Neuronal stem cell (in vitro differentiated cells): ENCODE results near the gene ATP5PD.

ENCODE experiments used
- DNase-seq: peaks from one replicate; pipeline ENCODE4 v3.0.0-alpha.2; 2013; ENCODE audit warnings: low spot score
- H2AFZ ChIP-seq: one replicate; pipeline ENCODE4 v1.6.1; 2013; ENCODE audit warnings: mild to moderate bottlenecking, low read length, inconsistent platforms
- H2AK5ac ChIP-seq: 2 replicates; pipeline ENCODE4 v1.6.1; 2013; ENCODE audit warnings: low read depth, mild to moderate bottlenecking, inconsistent platforms, low read length, moderate library complexity, mixed read lengths
- H2BK120ac ChIP-seq: 2 replicates; pipeline ENCODE4 v1.6.1; 2013; ENCODE audit warnings: low read depth, mild to moderate bottlenecking, inconsistent platforms, low read length, moderate library complexity, mixed read lengths
- H2BK12ac ChIP-seq: one replicate; pipeline ENCODE4 v1.6.1; 2013; ENCODE audit warnings: low read length, inconsistent platforms
- H2BK15ac ChIP-seq: 2 replicates; pipeline ENCODE4 v1.6.1; 2013; ENCODE audit warnings: mild to moderate bottlenecking, low read length, inconsistent platforms, mixed read lengths
- H2BK5ac ChIP-seq: one replicate; pipeline ENCODE4 v1.6.1; 2013; ENCODE audit warnings: inconsistent platforms, mild to moderate bottlenecking, low read length, moderate library complexity
- H3K14ac ChIP-seq: one replicate; pipeline ENCODE4 v1.6.1; 2013; ENCODE audit warnings: low read length, inconsistent platforms
- H3K18ac ChIP-seq: 2 replicates; pipeline ENCODE4 v1.6.1; 2013; ENCODE audit warnings: low read length, inconsistent platforms
- H3K23ac ChIP-seq: 2 replicates; pipeline ENCODE4 v1.6.1; 2013; ENCODE audit warnings: low read depth, mild to moderate bottlenecking, mixed read lengths, low read length, inconsistent platforms; ENCODE audit not compliant: poor library complexity
- H3K27ac ChIP-seq: replicated peaks from 3 replicates; pipeline ENCODE4 v1.5.1; 2013; ENCODE audit warnings: low read length, inconsistent platforms
- H3K27me3 ChIP-seq, 3 experiments: 2 replicates each; pipeline ENCODE4 v1.6.1; 2013; ENCODE audit warnings: low read length in 3 of 3, mild to moderate bottlenecking in 2 of 3, inconsistent platforms in 1 of 3, low read depth in 1 of 3, mixed read lengths in 1 of 3, moderate library complexity in 1 of 3; ENCODE audit not compliant: control insufficient read depth in 3 of 3, insufficient read depth in 3 of 3
- H3K36me3 ChIP-seq, 2 donors: replicated peaks in 1 of 2; 2 replicates each; pipeline ENCODE4 v1.6.1; 2013; ENCODE audit warnings: low read length in 2 of 2; ENCODE audit not compliant: control insufficient read depth in 2 of 2, insufficient read depth in 2 of 2
- H3K4ac ChIP-seq: 2 replicates; pipeline ENCODE4 v1.6.1; 2013; ENCODE audit warnings: inconsistent platforms, mild to moderate bottlenecking, low read length, moderate library complexity
- H3K4me1 ChIP-seq, 2 donors: 1 replicate in 1 of 2; 2 replicates in 1 of 2; pipeline ENCODE4 v1.6.1; 2013; ENCODE audit warnings: low read length in 2 of 2, low read depth in 1 of 2; ENCODE audit not compliant: control insufficient read depth in 2 of 2, insufficient read depth in 1 of 2
- H3K4me2 ChIP-seq: one replicate; pipeline ENCODE4 v1.6.1; 2013; ENCODE audit warnings: mild to moderate bottlenecking, low read length, inconsistent platforms; ENCODE audit not compliant: insufficient read depth, poor library complexity, severe bottlenecking
- H3K4me3 ChIP-seq, 2 donors: 2 replicates each; pipeline ENCODE4 v1.5.1; 2013; ENCODE audit warnings: low read length in 2 of 2, mild to moderate bottlenecking in 2 of 2, inconsistent platforms in 1 of 2, moderate library complexity in 1 of 2
- H3K79me1 ChIP-seq: one replicate; pipeline ENCODE4 v1.6.1; 2013; ENCODE audit warnings: low read depth, mild to moderate bottlenecking, inconsistent platforms, low read length, moderate library complexity
- H3K9ac ChIP-seq: one replicate; pipeline ENCODE4 v1.6.1; 2013; ENCODE audit warnings: mild to moderate bottlenecking, low read depth, low read length, inconsistent platforms; ENCODE audit not compliant: poor library complexity
- H3K9me3 ChIP-seq, 2 donors: replicated peaks in 1 of 2; 2 replicates each; pipeline versions ENCODE3 to v1.6.1; 2013; ENCODE audit warnings: low read length in 2 of 2, mild to moderate bottlenecking in 2 of 2, inconsistent platforms in 1 of 2, low read depth in 1 of 2, mixed read lengths in 1 of 2, moderate library complexity in 1 of 2; ENCODE audit not compliant: control insufficient read depth in 2 of 2, insufficient read depth in 1 of 2
- H4K8ac ChIP-seq: one replicate; pipeline ENCODE4 v1.6.1; 2013; ENCODE audit warnings: low read depth, mild to moderate bottlenecking, inconsistent platforms, low read length, moderate library complexity
- H4K91ac ChIP-seq: one replicate; pipeline ENCODE4 v1.6.1; 2013; ENCODE audit warnings: low read length, low read depth, mild to moderate bottlenecking, inconsistent platforms; ENCODE audit not compliant: poor library complexity
- WGBS, 2 donors: extraction: QIAGEN DNeasy Blood & Tissue Kit; methylation state at CpG; one replicate each; pipeline ENCODE4 v1.1.7; 2013; ENCODE audit warnings: missing lambda C conversion rate in 2 of 2, mixed read lengths in 1 of 2; ENCODE audit not compliant: insufficient read length in 2 of 2, insufficient replicate concordance in 1 of 2; ENCODE audit errors: extremely low coverage in 2 of 2; 5-methylcytosine and 5-hydroxymethylcytosine counted together

ATP5PD gene

GRCh38 chr17:74995847-74996246, 50.9 kb downstream of the ATP5PD start:
- no CpG with 5 or more reads among the region's 5 CpGs for WGBS, 2 donors
- Histone ChIP-seq H3K4me3 (no peak overlapping the region), H3K14ac (no peak overlapping the region), H2AFZ (no peak overlapping the region), H2BK120ac (no peak overlapping the region), H3K18ac (no peak overlapping the region), H3K79me1 (no peaks in the 10 kb centered on the region), H3K9me3 (no peaks in the 10 kb centered on the region), H4K91ac (no peak overlapping the region), H2AK5ac (no peak overlapping the region), H2BK5ac (no peak overlapping the region), H3K27ac (no peak overlapping the region), H3K23ac (no peak overlapping the region), H3K36me3 (peaks cover 8 to 42% of the 10 kb centered on the region in 2 donors), H3K4me1 (peaks cover 0 to 2% of the 10 kb centered on the region in 2 donors), H2BK12ac (no peak overlapping the region), H2BK15ac (no peak overlapping the region), H3K9ac (no peak overlapping the region), H4K8ac (no peak overlapping the region), H3K27me3 (no peaks in the 10 kb centered on the region), H3K4ac (no peak overlapping the region), H3K4me2 (no peak overlapping the region)
- DNase-seq: no peak

GRCh38 chr17:74994440-74994839, 52.3 kb downstream of the ATP5PD start:
- peaks cover 0 to 2% of the 10 kb centered on the region in 2 donors for H3K4me1 ChIP-seq
- no peak overlapping the region for H3K4me3 ChIP-seq
- H2AFZ ChIP-seq: no peak overlapping the region
- no peak overlapping the region for H2BK15ac ChIP-seq
- H3K4me2 ChIP-seq: no peak overlapping the region
- no peak overlapping the region for H3K14ac ChIP-seq
- H3K9ac ChIP-seq: no peak overlapping the region
- H4K8ac ChIP-seq: no peak overlapping the region
- no peak overlapping the region for H3K4ac ChIP-seq
- WGBS, 2 donors: no CpG with 5 or more reads among the region's 7 CpGs
- peak overlapping the region; percentile 10 for H3K27ac ChIP-seq
- peaks cover 10% of the 10 kb centered on the region for H3K79me1 ChIP-seq
- H2AK5ac ChIP-seq: no peak overlapping the region
- DNase-seq: no peak
- no peaks in the 10 kb centered on the region for H3K27me3 ChIP-seq
- no peaks in the 10 kb centered on the region for H3K9me3 ChIP-seq
- H2BK12ac ChIP-seq: no peak overlapping the region
- no peak overlapping the region for H4K91ac ChIP-seq
- H2BK120ac ChIP-seq: no peak overlapping the region
- H3K23ac ChIP-seq: no peak overlapping the region
- no peak overlapping the region for H3K18ac ChIP-seq
- H3K36me3 ChIP-seq: peaks cover 5 to 45% of the 10 kb centered on the region in 2 donors
- H2BK5ac ChIP-seq: no peak overlapping the region

GRCh38 chr17:74992223-74992622, 54.5 kb downstream of the ATP5PD start:
- H3K4ac ChIP-seq: no peak overlapping the region
- no peak overlapping the region for H2AFZ ChIP-seq
- peaks cover 2 to 38% of the 10 kb centered on the region in 2 donors for H3K36me3 ChIP-seq
- no peak overlapping the region for H3K23ac ChIP-seq
- H2BK15ac ChIP-seq: no peak overlapping the region
- no peak overlapping the region for H3K4me3 ChIP-seq
- H3K9ac ChIP-seq: no peak overlapping the region
- H3K27me3 ChIP-seq: no peaks in the 10 kb centered on the region
- peaks cover 7 to 9% of the 10 kb centered on the region in 2 donors for H3K4me1 ChIP-seq
- no peak for DNase-seq
- H4K8ac ChIP-seq: no peak overlapping the region
- no peak overlapping the region for H3K14ac ChIP-seq
- no peak overlapping the region for H4K91ac ChIP-seq
- WGBS, 2 donors: no CpG with 5 or more reads among the region's 2 CpGs
- no peaks in the 10 kb centered on the region for H3K9me3 ChIP-seq
- no peak overlapping the region for H2BK12ac ChIP-seq
- H3K79me1 ChIP-seq: peaks cover 14% of the 10 kb centered on the region
- H3K18ac ChIP-seq: no peak overlapping the region
- H2AK5ac ChIP-seq: no peak overlapping the region
- H2BK5ac ChIP-seq: no peak overlapping the region
- no peak overlapping the region for H3K27ac ChIP-seq
- H2BK120ac ChIP-seq: no peak overlapping the region
- H3K4me2 ChIP-seq: no peak overlapping the region

- H4K8ac ChIP-seq: no peak overlapping the region
- H2BK15ac ChIP-seq: no peak overlapping the region
- no peak overlapping the region for H3K18ac ChIP-seq
- peaks cover 7 to 9% of the 10 kb centered on the region in 2 donors for H3K4me1 ChIP-seq
- H2AFZ ChIP-seq: no peak overlapping the region
- H3K27me3 ChIP-seq: no peaks in the 10 kb centered on the region
- H3K14ac ChIP-seq: no peak overlapping the region
- peaks cover 2 to 38% of the 10 kb centered on the region in 2 donors for H3K36me3 ChIP-seq
- H2BK5ac ChIP-seq: no peak overlapping the region
- H3K4ac ChIP-seq: no peak overlapping the region
- H3K4me2 ChIP-seq: no peak overlapping the region
- H2BK120ac ChIP-seq: no peak overlapping the region
- H2AK5ac ChIP-seq: no peak overlapping the region
- H3K27ac ChIP-seq: no peak overlapping the region
- peaks cover 14% of the 10 kb centered on the region for H3K79me1 ChIP-seq
- H3K4me3 ChIP-seq: no peak overlapping the region
- no peak overlapping the region for H2BK12ac ChIP-seq
- H4K91ac ChIP-seq: no peak overlapping the region
- no CpG with 5 or more reads among the region's 10 CpGs for WGBS, 2 donors
- no peak for DNase-seq
- H3K9ac ChIP-seq: no peak overlapping the region
- H3K9me3 ChIP-seq: no peaks in the 10 kb centered on the region
- no peak overlapping the region for H3K23ac ChIP-seq
These were observed 56.1 kb downstream of the ATP5PD start for GRCh38 chr17:74990581-74991105.
